PC-3 (cell line): ENCODE data around the gene MATCAP1. TPM values are rescaled to one million over a fixed set of nuclear protein-coding genes. Genes with fewer than 3 reads are reported as not detected.

Experiments
- ATAC-seq: fragments of 200-7000 bp; cut with Tn5 transposase; 2 replicates; pipeline ENCODE4 v1.9.1; 2020; ENCODE audit warnings: mild to moderate bottlenecking, moderate library complexity
- BruUV-seq: library from RNA; stranded (reverse); fragments of 400-500 nt; replicated peaks from 2 replicates; lab custom pipeline; 2021; lab: Mats Ljungman, UMichigan
- CTCF ChIA-PET: fragments of 300-600 bp; sonication (Branson Sonifier 250); formaldehyde crosslinking; loops from one replicate; lab custom pipeline; 2022; ENCODE audit warnings: antibody characterized with exemption; lab: Charles Lee
- POLR2A ChIA-PET: fragments of 300-600 bp; sonication (Branson Sonifier 250); formaldehyde crosslinking; loops from one replicate; lab custom pipeline; 2022; ENCODE audit warnings: antibody characterized with exemption; ENCODE audit not compliant: unreplicated experiment; lab: Charles Lee
- DNase-seq: peaks from one replicate; pipeline ENCODE4 v3.0.0-alpha.2; 2015
- H2AFZ ChIP-seq: fragments of 300-600 bp; sonication (generic); 2 replicates; pipeline ENCODE4 v1.6.0; 2016; ENCODE audit warnings: antibody characterized with exemption, low read length
- H3F3A ChIP-seq: fragments of 300-600 bp; sonication (generic); one replicate; pipeline ENCODE4 v1.6.0; 2017; ENCODE audit warnings: antibody characterized with exemption, low read length, control low read depth, mild to moderate bottlenecking; ENCODE audit not compliant: unreplicated experiment
- H3K27ac ChIP-seq: fragments of 300-600 bp; sonication (generic); 2 replicates; pipeline ENCODE4 v1.5.1; 2016; ENCODE audit warnings: mild to moderate bottlenecking, low read length
- H3K27me3 ChIP-seq: fragments of 300-600 bp; sonication (generic); 2 replicates; pipeline ENCODE4 v1.6.1; 2016; ENCODE audit warnings: low read length, mixed read lengths
- H3K36me3 ChIP-seq: fragments of 300-600 bp; sonication (generic); 2 replicates; pipeline ENCODE4 v1.6.1; 2016; ENCODE audit warnings: low read depth, mixed run types, low read length, mixed read lengths
- H3K4me1 ChIP-seq: fragments of 300-600 bp; sonication (generic); 2 replicates; pipeline ENCODE4 v1.5.1; 2016; ENCODE audit warnings: low read length; ENCODE audit not compliant: insufficient read depth
- H3K4me2 ChIP-seq: fragments of 300-600 bp; sonication (generic); 2 replicates; pipeline ENCODE4 v1.6.0; 2016; ENCODE audit warnings: low read length
- H3K4me3 ChIP-seq: fragments of 300-600 bp; sonication (generic); 2 replicates; pipeline ENCODE4 v1.5.1; 2016; ENCODE audit warnings: mild to moderate bottlenecking, low read length, mixed read lengths
- H3K79me2 ChIP-seq: fragments of 300-600 bp; sonication (generic); 2 replicates; pipeline ENCODE4 v1.6.1; 2017; ENCODE audit warnings: low read length, mixed read lengths
- H3K9ac ChIP-seq: fragments of 300-600 bp; sonication (generic); 2 replicates; pipeline ENCODE4 v1.6.0; 2016; ENCODE audit warnings: mild to moderate bottlenecking, low read length
- H3K9me2 ChIP-seq: fragments of 300-600 bp; sonication (generic); replicated peaks from 2 replicates; pipeline ENCODE4 v1.6.1; 2016; ENCODE audit warnings: mixed run types, low read length, mixed read lengths
- H3K9me3 ChIP-seq: fragments of 300-600 bp; sonication (generic); 2 replicates; pipeline ENCODE4 v1.6.1; 2016; ENCODE audit warnings: low read length, mixed read lengths
- H4K20me1 ChIP-seq: fragments of 300-600 bp; sonication (generic); 2 replicates; pipeline ENCODE4 v1.6.1; 2016; ENCODE audit warnings: low read length, mixed read lengths
- CTCF ChIP-seq: fragments of 300-600 bp; sonication (generic); conservative IDR thresholded peaks from 2 replicates; pipeline ENCODE4 v1.5.1; 2017; ENCODE audit warnings: antibody characterized with exemption, low read depth, mild to moderate bottlenecking, low read length
- EZH2 ChIP-seq: fragments of 300-600 bp; sonication (generic); IDR thresholded peaks from one replicate; pipeline ENCODE4 v1.6.1; 2017; ENCODE audit warnings: antibody characterized with exemption, mild to moderate bottlenecking, low read length; ENCODE audit not compliant: unreplicated experiment
- EZH2phosphoT487 ChIP-seq: fragments of 300-600 bp; sonication (generic); IDR thresholded peaks from 2 replicates; pipeline ENCODE4 v1.6.1; 2018; ENCODE audit warnings: mild to moderate bottlenecking, antibody characterized with exemption, low read length, borderline replicate concordance
- intact Hi-C: fragments of 100-400 bp; cut with micrococcal nuclease; formaldehyde crosslinking; loops from 2 replicates; pipeline ENCODE4 v1.9.0; 2023
- total RNA-seq: library from RNA; depleted of rRNA; stranded (reverse); fragments of >200 nt; gene quantifications from 2 replicates; pipeline ENCODE4 v1.2.3, GENCODE V29; 2014

MATCAP1 gene
- total RNA-seq, 1 experiment from 2014 or later: 29.6 TPM

GRCh38 chr16:67170168-67170948, 13.4 kb downstream of the MATCAP1 start, which contains the start of gene NOL3:
TSS of gene NOL3 (plus strand) at chr16:67170538.
- peaks cover 37% of the 10 kb centered on the region for H3K4me1 ChIP-seq
- POLR2A ChIA-PET: interaction anchor here (0.5 kb wide), 2 partner anchors 20 to 77 kb away, joined by 3 read pairs; partner anchors contain the start of gene FHOD1
- intact Hi-C loops: no loop called here
- H3K79me2 ChIP-seq: peaks cover 17% of the 10 kb centered on the region
- CTCF ChIA-PET: interaction anchor here (0.6 to 1.0 kb wide), 2 partner anchors 13 to 15 kb away, joined by 3 to 10 read pairs; no protein-coding TSS in a partner anchor
- TF ChIP-seq CTCF (no peak), EZH2 (no peak), EZH2phosphoT487 (no peak)
- H3K4me3 ChIP-seq: peak within 1 kb of the TSS; percentile 68
- H3K27me3 ChIP-seq: no peaks in the 10 kb centered on the region
- no peaks in the 10 kb centered on the region for H3K9me3 ChIP-seq
- peak; percentile 80 for DNase-seq
- peak; percentile 42 for ATAC-seq
- no peaks in the 10 kb centered on the region for H4K20me1 ChIP-seq
- no peaks in the 10 kb centered on the region for H3K36me3 ChIP-seq
- H2AFZ ChIP-seq: peak within 1 kb of the TSS; percentile 88
- H3K9me2 ChIP-seq: no peaks in the 10 kb centered on the region
- peak within 1 kb of the TSS; percentile 94 for H3K4me2 ChIP-seq
- peak within 1 kb of the TSS; percentile 76 for H3K27ac ChIP-seq
- no peaks in the 10 kb centered on the region for H3F3A ChIP-seq
- H3K9ac ChIP-seq: peak within 1 kb of the TSS; percentile 75
- BruUV-seq: no TSS peak

- Histone ChIP-seq H3K9me3 (no peaks in the 10 kb centered on the region), H3K9me2 (no peaks in the 10 kb centered on the region), H3K27me3 (no peaks in the 10 kb centered on the region), H3K79me2 (peaks cover 11% of the 10 kb centered on the region), H3K36me3 (no peaks in the 10 kb centered on the region), H3F3A (no peaks in the 10 kb centered on the region), H3K4me3 (peak overlapping the region; percentile 68), H3K27ac (peak overlapping the region; percentile 76), H4K20me1 (no peaks in the 10 kb centered on the region), H2AFZ (peak overlapping the region; percentile 88), H3K9ac (peak overlapping the region; percentile 75), H3K4me1 (peaks cover 30% of the 10 kb centered on the region), H3K4me2 (peak overlapping the region; percentile 94)
- DNase-seq: no peak
- intact Hi-C loops: no loop called here
- CTCF ChIA-PET: interaction anchor here (1.0 kb wide), 1 partner anchor 14 kb away, joined by 10 read pairs; no protein-coding TSS in a partner anchor
- TF ChIP-seq CTCF (peak; percentile 63), EZH2phosphoT487 (no peak)
- POLR2A ChIA-PET: interaction anchor here (0.5 kb wide), 1 partner anchor 19 kb away, joined by 3 read pairs; no protein-coding TSS in a partner anchor
- BruUV-seq: TSS peak; percentile 83
- no peak for ATAC-seq
These were observed 14.1 kb downstream of the MATCAP1 start for GRCh38 chr16:67169642-67170167.
